Measurements from ENCODE around the gene HECTD4. TPM values are rescaled to one million over a fixed set of nuclear protein-coding genes. Genes with fewer than 3 reads are reported as not detected.

HECTD4 gene
- total RNA-seq, 2 experiments from 2014 or later = 34.5 to 62.4 TPM

- Histone ChIP-seq H3K9me3 (ENCODE audit: low read length) (no peaks in the 10 kb centered on the region), H4K20me1 (ENCODE audit: insufficient read depth, low read length) (no peaks in the 10 kb centered on the region), H3K27ac (ENCODE audit: low read depth, low read length, poor library complexity, severe bottlenecking) (no peak overlapping the region), H2AFZ (ENCODE audit: low read length) (no peak overlapping the region), H3K4me3 (ENCODE audit: low read depth, low read length, poor library complexity, severe bottlenecking) (no peak overlapping the region), H3K9me2 (ENCODE audit: insufficient read depth, low read length) (no peaks in the 10 kb centered on the region), H3K4me2 (ENCODE audit: low read length) (no peak overlapping the region), H3K79me2 (ENCODE audit: insufficient read depth, low read depth, low read length) (no peaks in the 10 kb centered on the region), H3K36me3 (ENCODE audit: insufficient read depth, low read length) (peaks cover 15% of the 10 kb centered on the region; the same call in 1 of the 2 replicates), H3K4me1 (ENCODE audit: insufficient read depth, low read length, poor library complexity, severe bottlenecking) (peaks cover 15% of the 10 kb centered on the region)
- no peak for DNase-seq (ENCODE audit: low spot score)
- intact Hi-C loops (cut with micrococcal nuclease; ENCODE audit: unreplicated experiment) = no loop called here
- TF ChIP-seq CTCF (conservative IDR thresholded peaks at IDR 0.05; ENCODE audit: low read length) (no peak), EZH2phosphoT487 (IDR thresholded peaks at IDR 0.05; ENCODE audit: borderline replicate concordance, low read depth, low read length) (no peak)
- POLR2A ChIA-PET = no interaction called here
- BruUV-seq (replicated peaks) = no TSS peak
- CTCF ChIA-PET (ENCODE audit: unreplicated experiment) = no interaction called here
These were observed 247.5 kb downstream of the HECTD4 start for GRCh38 chr12:112134731-112135130.

GRCh38 chr12:112133418-112133817 is 248.8 kb downstream of the HECTD4 start:
- no peak overlapping the region for H3K4me3 ChIP-seq (ENCODE audit: low read depth, low read length, poor library complexity, severe bottlenecking)
- H3K27ac ChIP-seq (ENCODE audit: low read depth, low read length, poor library complexity, severe bottlenecking) = no peak overlapping the region
- ChIA-PET POLR2A (interaction anchor here (1.2 to 1.5 kb wide), 2 partner anchors 24 to 27 kb away, joined by 3 to 9 read pairs; no protein-coding TSS in a partner anchor), CTCF (ENCODE audit: unreplicated experiment) (no interaction called here)
- no TSS peak for BruUV-seq (replicated peaks)
- intact Hi-C loops (cut with micrococcal nuclease; ENCODE audit: unreplicated experiment) = no loop called here
- peaks cover 17% of the 10 kb centered on the region for H3K4me1 ChIP-seq (ENCODE audit: insufficient read depth, low read length, poor library complexity, severe bottlenecking)
- no peak for DNase-seq (ENCODE audit: low spot score)
- H3K9me3 ChIP-seq (ENCODE audit: low read length) = no peaks in the 10 kb centered on the region
- no peak overlapping the region for H3K4me2 ChIP-seq (ENCODE audit: low read length)
- no peaks in the 10 kb centered on the region for H3K9me2 ChIP-seq (ENCODE audit: insufficient read depth, low read length)
- no peak overlapping the region for H2AFZ ChIP-seq (ENCODE audit: low read length)
- H3K79me2 ChIP-seq (ENCODE audit: insufficient read depth, low read depth, low read length) = no peaks in the 10 kb centered on the region
- no peak for TF ChIP-seq CTCF (conservative IDR thresholded peaks at IDR 0.05; ENCODE audit: low read length)
- TF ChIP-seq EZH2phosphoT487 (IDR thresholded peaks at IDR 0.05; ENCODE audit: borderline replicate concordance, low read depth, low read length) = no peak
- H4K20me1 ChIP-seq (ENCODE audit: insufficient read depth, low read length) = no peaks in the 10 kb centered on the region
- peaks cover 15% of the 10 kb centered on the region; the same call in 1 of the 2 replicates for H3K36me3 ChIP-seq (ENCODE audit: insufficient read depth, low read length)

- DNase-seq (ENCODE audit: low spot score) = no peak
- no peak overlapping the region for H2AFZ ChIP-seq (ENCODE audit: low read length)
- BruUV-seq (replicated peaks) = no TSS peak
- peaks cover 18% of the 10 kb centered on the region for H3K4me1 ChIP-seq (ENCODE audit: insufficient read depth, low read length, poor library complexity, severe bottlenecking)
- peaks cover 9% of the 10 kb centered on the region; the same call in 1 of the 2 replicates for H3K36me3 ChIP-seq (ENCODE audit: insufficient read depth, low read length)
- H3K9me3 ChIP-seq (ENCODE audit: low read length) = no peaks in the 10 kb centered on the region
- POLR2A ChIA-PET = no interaction called here
- intact Hi-C loops (cut with micrococcal nuclease; ENCODE audit: unreplicated experiment) = no loop called here
- H3K9me2 ChIP-seq (ENCODE audit: insufficient read depth, low read length) = no peaks in the 10 kb centered on the region
- H4K20me1 ChIP-seq (ENCODE audit: insufficient read depth, low read length) = no peaks in the 10 kb centered on the region
- no peak overlapping the region for H3K4me3 ChIP-seq (ENCODE audit: low read depth, low read length, poor library complexity, severe bottlenecking)
- no peak overlapping the region for H3K27ac ChIP-seq (ENCODE audit: low read depth, low read length, poor library complexity, severe bottlenecking)
- CTCF ChIA-PET (ENCODE audit: unreplicated experiment) = no interaction called here
- H3K79me2 ChIP-seq (ENCODE audit: insufficient read depth, low read depth, low read length) = no peaks in the 10 kb centered on the region
- TF ChIP-seq CTCF (conservative IDR thresholded peaks at IDR 0.05; ENCODE audit: low read length) (no peak), EZH2phosphoT487 (IDR thresholded peaks at IDR 0.05; ENCODE audit: borderline replicate concordance, low read depth, low read length) (no peak)
- H3K4me2 ChIP-seq (ENCODE audit: low read length) = no peak overlapping the region
These were observed 250.5 kb downstream of the HECTD4 start for GRCh38 chr12:112131686-112132085.
